Astrocyte (in vitro differentiated cells and primary cell): Measurements from ENCODE around the gene COL23A1.

Experiments
- CTCF ChIP-seq: IDR thresholded peaks from 2 replicates; pipeline ENCODE4 v1.5.1; 2011; ENCODE audit warnings: low read depth, mild to moderate bottlenecking, inconsistent platforms, low read length, moderate library complexity; ENCODE audit not compliant: insufficient read depth
- EZH2 ChIP-seq: IDR thresholded peaks from 2 replicates; pipeline ENCODE4 v1.6.1; 2012; ENCODE audit warnings: mild to moderate bottlenecking, low read length, inconsistent platforms; ENCODE audit not compliant: insufficient read depth

GRCh38 chr5:178359738-178360137 lies 230.5 kb downstream of the COL23A1 start:
- TF ChIP-seq EZH2 = no peak
- TF ChIP-seq CTCF = no peak
